ENCODE data around the gene FAM168A.

Gene FAM168A

GRCh38 chr11:73498343-73498742 is 99.6 kb downstream of the FAM168A start:
- no peaks in the 10 kb centered on the region for H4K20me1 ChIP-seq (ENCODE audit: low read depth, low read length)
- H3K36me3 ChIP-seq (ENCODE audit: low read length): no peaks in the 10 kb centered on the region
- no peak overlapping the region for H3K4me3 ChIP-seq (ENCODE audit: insufficient read depth, low read length, poor library complexity, severe bottlenecking)
- TF ChIP-seq, protein P1, sequence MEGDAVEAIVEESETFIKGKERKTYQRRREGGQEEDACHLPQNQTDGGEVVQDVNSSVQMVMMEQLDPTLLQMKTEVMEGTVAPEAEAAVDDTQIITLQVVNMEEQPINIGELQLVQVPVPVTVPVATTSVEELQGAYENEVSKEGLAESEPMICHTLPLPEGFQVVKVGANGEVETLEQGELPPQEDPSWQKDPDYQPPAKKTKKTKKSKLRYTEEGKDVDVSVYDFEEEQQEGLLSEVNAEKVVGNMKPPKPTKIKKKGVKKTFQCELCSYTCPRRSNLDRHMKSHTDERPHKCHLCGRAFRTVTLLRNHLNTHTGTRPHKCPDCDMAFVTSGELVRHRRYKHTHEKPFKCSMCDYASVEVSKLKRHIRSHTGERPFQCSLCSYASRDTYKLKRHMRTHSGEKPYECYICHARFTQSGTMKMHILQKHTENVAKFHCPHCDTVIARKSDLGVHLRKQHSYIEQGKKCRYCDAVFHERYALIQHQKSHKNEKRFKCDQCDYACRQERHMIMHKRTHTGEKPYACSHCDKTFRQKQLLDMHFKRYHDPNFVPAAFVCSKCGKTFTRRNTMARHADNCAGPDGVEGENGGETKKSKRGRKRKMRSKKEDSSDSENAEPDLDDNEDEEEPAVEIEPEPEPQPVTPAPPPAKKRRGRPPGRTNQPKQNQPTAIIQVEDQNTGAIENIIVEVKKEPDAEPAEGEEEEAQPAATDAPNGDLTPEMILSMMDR (IDR thresholded peaks at IDR 0.05; ENCODE audit: insufficient read depth, low read length, poor library complexity, severe bottlenecking): no peak
- no peak for TF ChIP-seq EZH2phosphoT487 (conservative IDR thresholded peaks at IDR 0.05; ENCODE audit: low read length)
- no peaks in the 10 kb centered on the region for H3F3A ChIP-seq (ENCODE audit: insufficient read depth)
- H3K79me2 ChIP-seq (ENCODE audit: insufficient read depth, low read length): no peaks in the 10 kb centered on the region
- no peaks in the 10 kb centered on the region for H3K9me3 ChIP-seq (ENCODE audit: insufficient read depth, low read length)
- no peaks in the 10 kb centered on the region for H3K9me2 ChIP-seq (replicated peaks; ENCODE audit: insufficient read depth, low read length)
- no peak overlapping the region for H3K27ac ChIP-seq (ENCODE audit: low read depth, low read length)
- H3K27me3 ChIP-seq (ENCODE audit: low read length): no peaks in the 10 kb centered on the region
- H3K4me2 ChIP-seq (ENCODE audit: low read depth, low read length, poor library complexity, severe bottlenecking): no peak overlapping the region
- no peak overlapping the region for H2AFZ ChIP-seq (ENCODE audit: low read depth, low read length, severe bottlenecking)
- no peak overlapping the region for H3K9ac ChIP-seq (ENCODE audit: low read length)

- H3K9me2 ChIP-seq (replicated peaks; ENCODE audit: insufficient read depth, low read length): no peaks in the 10 kb centered on the region
- no peaks in the 10 kb centered on the region for H3K79me2 ChIP-seq (ENCODE audit: insufficient read depth, low read length)
- no peaks in the 10 kb centered on the region for H3F3A ChIP-seq (ENCODE audit: insufficient read depth)
- H3K27ac ChIP-seq (ENCODE audit: low read depth, low read length): no peak overlapping the region
- H3K27me3 ChIP-seq (ENCODE audit: low read length): no peaks in the 10 kb centered on the region
- H3K9ac ChIP-seq (ENCODE audit: low read length): no peak overlapping the region
- no peak overlapping the region for H3K4me2 ChIP-seq (ENCODE audit: low read depth, low read length, poor library complexity, severe bottlenecking)
- H3K9me3 ChIP-seq (ENCODE audit: insufficient read depth, low read length): no peaks in the 10 kb centered on the region
- H2AFZ ChIP-seq (ENCODE audit: low read depth, low read length, severe bottlenecking): no peak overlapping the region
- H4K20me1 ChIP-seq (ENCODE audit: low read depth, low read length): 0 out of 2 replicates have a peak, but pooled peaks cover 3% of the 10 kb centered on the region
- no peaks in the 10 kb centered on the region for H3K36me3 ChIP-seq (ENCODE audit: low read length)
- no peak overlapping the region for H3K4me3 ChIP-seq (ENCODE audit: insufficient read depth, low read length, poor library complexity, severe bottlenecking)
- no peak for TF ChIP-seq EZH2phosphoT487 (conservative IDR thresholded peaks at IDR 0.05; ENCODE audit: low read length)
- TF ChIP-seq, protein P1 (IDR thresholded peaks at IDR 0.05; ENCODE audit: insufficient read depth, low read length, poor library complexity, severe bottlenecking): no peak
Observed at GRCh38 chr11:73496134-73496533, 101.8 kb downstream of the FAM168A start.

- H3K27ac ChIP-seq (ENCODE audit: low read depth, low read length): no peak overlapping the region
- no peaks in the 10 kb centered on the region for H3K9me3 ChIP-seq (ENCODE audit: insufficient read depth, low read length)
- H3K36me3 ChIP-seq (ENCODE audit: low read length): no peaks in the 10 kb centered on the region
- H3K4me2 ChIP-seq (ENCODE audit: low read depth, low read length, poor library complexity, severe bottlenecking): no peak overlapping the region
- 0 out of 2 replicates have a peak, but pooled peaks cover 6% of the 10 kb centered on the region for H4K20me1 ChIP-seq (ENCODE audit: low read depth, low read length)
- TF ChIP-seq EZH2phosphoT487 (conservative IDR thresholded peaks at IDR 0.05; ENCODE audit: low read length): no peak
- TF ChIP-seq, protein P1 (IDR thresholded peaks at IDR 0.05; ENCODE audit: insufficient read depth, low read length, poor library complexity, severe bottlenecking): no peak
- H3K79me2 ChIP-seq (ENCODE audit: insufficient read depth, low read length): no peaks in the 10 kb centered on the region
- no peaks in the 10 kb centered on the region for H3F3A ChIP-seq (ENCODE audit: insufficient read depth)
- H3K4me3 ChIP-seq (ENCODE audit: insufficient read depth, low read length, poor library complexity, severe bottlenecking): no peak overlapping the region
- no peaks in the 10 kb centered on the region for H3K27me3 ChIP-seq (ENCODE audit: low read length)
- H2AFZ ChIP-seq (ENCODE audit: low read depth, low read length, severe bottlenecking): no peak overlapping the region
- H3K9ac ChIP-seq (ENCODE audit: low read length): no peak overlapping the region
- H3K9me2 ChIP-seq (replicated peaks; ENCODE audit: insufficient read depth, low read length): no peaks in the 10 kb centered on the region
Observed at GRCh38 chr11:73495731-73496130, 102.2 kb downstream of the FAM168A start.
